Neural progenitor cell (in vitro differentiated cells): ENCODE measurements around the gene BFSP2.

Experiments used
- CTCF ChIP-seq: fragments of 200-600 bp; sonication (generic); IDR thresholded peaks from 2 replicates; pipeline ENCODE4 v1.5.1; 2017; ENCODE audit warnings: antibody characterized with exemption, mild to moderate bottlenecking
- EZH2phosphoT487 ChIP-seq: fragments of 200-600 bp; sonication (generic); IDR thresholded peaks from 2 replicates; pipeline ENCODE4 v1.6.1; 2017; ENCODE audit warnings: antibody characterized with exemption

DNA sequence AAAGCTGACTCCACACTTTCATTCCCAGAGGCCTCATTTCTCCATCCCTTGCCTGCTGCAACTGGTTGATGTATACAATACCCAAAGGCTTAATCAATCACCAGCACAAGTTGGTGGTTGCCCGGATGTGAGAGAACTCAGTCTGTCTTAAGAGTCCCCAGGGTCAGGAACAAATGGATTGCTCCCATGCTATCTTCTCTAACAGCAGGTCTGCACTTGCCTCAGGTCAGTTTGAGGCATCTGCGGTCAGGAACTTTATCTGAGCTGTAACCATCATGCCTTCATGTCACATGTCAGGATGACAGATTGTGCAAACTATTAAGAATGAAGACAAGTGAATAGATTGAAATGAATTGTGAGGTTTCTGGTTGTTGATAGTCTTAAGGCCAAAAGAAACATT is 56.1 kb downstream of the BFSP2 start:
- TF ChIP-seq CTCF (no peak), EZH2phosphoT487 (no peak)
